Gastroesophageal sphincter (tissue), 3 donors: ENCODE data around the gene GALNT7.

ENCODE experiments used
- EP300 ChIP-seq: sonication (generic); formaldehyde crosslinking; IDR thresholded peaks from one replicate; pipeline ENCODE4 v1.6.1; 2017; ENCODE audit warnings: antibody characterized with exemption, mild to moderate bottlenecking
- POLR2A ChIP-seq, 2 donors: fragments of 450-650 bp; IDR thresholded peaks; one replicate each; pipeline ENCODE4 v1.6.1; 2017; ENCODE audit warnings: antibody characterized with exemption in 2 of 2, mild to moderate bottlenecking in 2 of 2, moderate library complexity in 1 of 2
- POLR2AphosphoS5 ChIP-seq: sonication (generic); formaldehyde crosslinking; IDR thresholded peaks from one replicate; pipeline ENCODE4 v1.6.1; 2017; ENCODE audit warnings: antibody characterized with exemption
- TF ChIP-seq, protein P1 (sequence below), 4 experiments: fragments of 200-600 bp in 2 of 4; fragments of 450-650 bp in 2 of 4; sonication (generic) in 1 of 4; IDR thresholded peaks; one replicate each; pipeline ENCODE4 v1.5.1; 2017 to 2019; ENCODE audit warnings: antibody characterized with exemption in 4 of 4, mild to moderate bottlenecking in 2 of 4, moderate library complexity in 2 of 4

DNA sequence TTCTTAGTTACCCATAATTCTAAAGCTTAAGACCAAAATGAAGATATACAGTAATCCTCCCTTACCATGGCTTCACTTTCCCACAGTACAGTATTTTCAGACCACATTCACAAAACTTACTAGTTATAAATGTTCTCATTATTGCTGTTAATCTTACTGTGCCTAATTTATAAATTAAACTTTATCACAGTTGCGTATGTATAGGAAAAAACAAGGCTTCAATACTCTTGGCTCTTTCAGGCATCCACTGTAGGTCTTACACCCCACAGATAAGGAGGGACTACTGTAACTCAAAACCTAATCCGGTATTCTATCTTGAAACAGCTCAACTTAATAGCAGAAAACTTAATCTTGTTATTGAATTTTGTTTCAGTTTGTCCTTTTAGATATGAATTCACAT is 162.0 kb downstream of the GALNT7 start:
- TF ChIP-seq, protein P1, sequence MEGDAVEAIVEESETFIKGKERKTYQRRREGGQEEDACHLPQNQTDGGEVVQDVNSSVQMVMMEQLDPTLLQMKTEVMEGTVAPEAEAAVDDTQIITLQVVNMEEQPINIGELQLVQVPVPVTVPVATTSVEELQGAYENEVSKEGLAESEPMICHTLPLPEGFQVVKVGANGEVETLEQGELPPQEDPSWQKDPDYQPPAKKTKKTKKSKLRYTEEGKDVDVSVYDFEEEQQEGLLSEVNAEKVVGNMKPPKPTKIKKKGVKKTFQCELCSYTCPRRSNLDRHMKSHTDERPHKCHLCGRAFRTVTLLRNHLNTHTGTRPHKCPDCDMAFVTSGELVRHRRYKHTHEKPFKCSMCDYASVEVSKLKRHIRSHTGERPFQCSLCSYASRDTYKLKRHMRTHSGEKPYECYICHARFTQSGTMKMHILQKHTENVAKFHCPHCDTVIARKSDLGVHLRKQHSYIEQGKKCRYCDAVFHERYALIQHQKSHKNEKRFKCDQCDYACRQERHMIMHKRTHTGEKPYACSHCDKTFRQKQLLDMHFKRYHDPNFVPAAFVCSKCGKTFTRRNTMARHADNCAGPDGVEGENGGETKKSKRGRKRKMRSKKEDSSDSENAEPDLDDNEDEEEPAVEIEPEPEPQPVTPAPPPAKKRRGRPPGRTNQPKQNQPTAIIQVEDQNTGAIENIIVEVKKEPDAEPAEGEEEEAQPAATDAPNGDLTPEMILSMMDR (IDR thresholded peaks at IDR 0.05): no peak
- no peak for TF ChIP-seq POLR2AphosphoS5
- TF ChIP-seq POLR2A (IDR thresholded peaks at IDR 0.05): no peak
- no peak for TF ChIP-seq EP300
